HG03066 (cell line): Measurements from ENCODE around the gene SLC37A1.
"Not testable (repeated sequence)": the region's sequence is repeated elsewhere in the genome, so short reads cannot be mapped to it uniquely, and the experiment has no call there.

Source experiments
- ATAC-seq: cut with Tn5 transposase; IDR thresholded peaks from one replicate; pipeline ENCODE4 v1.9.1; 2021; ENCODE audit warnings: low read depth; ENCODE audit not compliant: unreplicated experiment

The SLC37A1 gene

GRCh38 chr21:42611852-42612251 lies 98.2 kb downstream of the SLC37A1 start:
- no peak for ATAC-seq

DNA sequence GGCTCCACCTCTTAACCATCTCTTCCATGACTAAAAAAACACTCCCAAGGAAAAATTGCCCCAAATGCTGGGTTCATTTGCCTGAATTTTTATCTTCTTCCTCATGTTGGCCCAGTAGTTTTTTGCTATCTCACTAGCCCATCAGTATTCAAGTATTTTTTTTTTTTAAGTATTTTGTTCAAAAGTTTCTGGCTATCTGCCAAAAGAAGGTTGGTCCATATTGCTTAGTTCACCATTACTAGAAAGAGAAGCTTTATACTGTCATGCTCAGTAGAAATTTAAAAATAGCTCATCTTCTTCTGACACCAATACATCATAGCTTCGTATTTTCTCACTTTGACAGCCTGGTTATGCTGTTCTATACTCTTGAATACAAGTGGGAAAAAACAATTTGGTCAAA lies 98.7 kb downstream of the SLC37A1 start:
- no peak for ATAC-seq

- ATAC-seq: no peak
Observed at GRCh38 chr21:42613756-42614155, 100.1 kb downstream of the SLC37A1 start.

DNA sequence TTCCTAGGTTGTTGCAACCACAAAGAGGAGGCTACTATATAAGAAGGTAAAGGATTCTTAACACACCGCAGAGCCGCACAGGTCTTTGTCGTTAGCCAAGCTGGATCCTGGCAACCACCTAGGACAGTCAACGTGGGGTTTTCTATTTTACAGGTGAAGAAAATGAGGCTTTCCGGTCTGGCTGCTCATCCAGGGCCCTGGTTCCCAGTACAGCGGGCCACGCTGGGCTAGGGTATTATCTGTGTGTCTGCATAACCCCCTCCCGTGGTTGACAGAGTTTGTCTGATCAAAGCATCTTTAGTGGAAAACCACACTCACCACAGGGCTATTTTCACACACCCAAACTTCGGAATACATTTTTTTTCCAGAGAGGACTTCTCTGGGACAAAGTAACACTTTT lies 100.7 kb downstream of the SLC37A1 start:
- ATAC-seq: no peak

- no peak for ATAC-seq
Observed at GRCh38 chr21:42614811-42615351, 101.2 kb downstream of the SLC37A1 start.

DNA sequence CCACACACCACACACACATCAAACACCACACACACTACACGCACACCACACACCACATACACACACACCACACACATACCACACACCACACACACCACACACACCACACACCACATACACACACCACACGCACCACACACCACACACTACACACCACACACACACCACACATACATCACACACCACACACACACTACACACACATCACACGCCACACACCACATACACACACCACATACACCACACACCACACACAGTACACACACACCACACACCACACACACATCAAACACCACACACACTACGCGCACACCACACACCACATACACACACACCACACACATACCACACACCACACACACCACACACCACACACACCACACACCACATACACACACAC lies 101.7 kb downstream of the SLC37A1 start:
- not testable (repeated sequence) for ATAC-seq

- no peak for ATAC-seq
Observed at GRCh38 chr21:42615924-42616323, 102.3 kb downstream of the SLC37A1 start.

DNA sequence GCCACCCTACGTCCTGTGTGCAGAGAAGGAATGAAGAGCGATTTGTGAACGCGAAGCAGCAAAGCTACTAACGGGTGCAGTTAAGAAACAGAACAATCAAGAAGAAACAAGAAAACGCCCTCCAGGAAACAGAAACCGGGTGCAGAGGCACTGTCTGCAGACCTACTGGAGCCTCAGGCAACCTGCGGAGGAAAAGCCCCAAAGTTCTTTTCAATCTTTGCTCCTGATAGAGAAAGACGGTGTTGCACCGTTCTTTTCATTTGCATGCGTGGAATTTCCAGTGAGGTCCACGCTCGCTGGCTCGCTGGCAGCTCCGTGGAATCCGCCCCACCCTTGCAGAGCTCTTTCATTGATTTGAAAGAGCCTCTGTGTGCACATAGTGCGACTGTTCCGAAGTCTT lies 102.8 kb downstream of the SLC37A1 start:
- no peak for ATAC-seq

GRCh38 chr21:42616941-42617340 lies 103.3 kb downstream of the SLC37A1 start:
- ATAC-seq: no peak

GRCh38 chr21:42617486-42617885 lies 103.8 kb downstream of the SLC37A1 start:
- no peak for ATAC-seq

DNA sequence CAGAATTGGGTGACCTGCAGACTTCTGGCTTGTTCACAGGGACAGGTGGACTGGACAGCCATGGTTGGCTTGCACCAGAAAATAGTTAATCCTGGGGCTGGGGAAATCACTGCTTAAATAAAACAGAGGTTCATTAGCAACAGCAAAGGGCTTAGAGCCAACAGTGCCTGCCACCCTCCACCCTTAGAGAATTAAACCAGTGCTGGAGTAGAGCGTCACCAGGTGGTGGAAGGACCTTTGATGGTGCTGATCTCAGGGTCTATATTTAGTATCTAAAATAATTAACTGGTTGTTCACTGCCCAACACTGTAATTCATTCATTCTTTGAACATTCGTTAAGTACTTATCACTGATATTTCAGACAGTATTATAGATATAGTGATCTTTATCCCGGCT lies 105.1 kb downstream of the SLC37A1 start:
- no peak for ATAC-seq

DNA sequence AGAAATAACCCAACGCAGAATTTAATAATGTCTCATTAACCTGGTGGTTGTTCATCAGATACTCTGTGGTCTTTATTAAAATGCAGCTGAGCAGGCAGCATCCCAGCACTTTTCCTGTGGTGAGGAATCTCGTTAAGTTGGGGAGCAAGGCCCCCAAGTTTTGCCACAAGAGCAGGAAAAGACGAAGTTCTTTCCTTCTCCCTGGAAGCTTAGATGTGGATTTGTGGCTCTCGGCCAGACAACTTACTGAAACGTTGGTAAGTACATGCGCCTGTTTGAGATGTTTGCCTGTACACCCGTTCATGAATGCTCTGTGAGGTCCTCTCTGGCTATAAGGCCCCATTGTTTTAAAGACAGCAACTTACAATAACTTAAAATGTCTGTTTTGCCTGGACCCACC lies 105.5 kb downstream of the SLC37A1 start:
- no peak for ATAC-seq

GRCh38 chr21:42619841-42620240 lies 106.2 kb downstream of the SLC37A1 start:
- ATAC-seq: no peak

GRCh38 chr21:42621166-42621818 lies 107.6 kb downstream of the SLC37A1 start:
- no peak for ATAC-seq

DNA sequence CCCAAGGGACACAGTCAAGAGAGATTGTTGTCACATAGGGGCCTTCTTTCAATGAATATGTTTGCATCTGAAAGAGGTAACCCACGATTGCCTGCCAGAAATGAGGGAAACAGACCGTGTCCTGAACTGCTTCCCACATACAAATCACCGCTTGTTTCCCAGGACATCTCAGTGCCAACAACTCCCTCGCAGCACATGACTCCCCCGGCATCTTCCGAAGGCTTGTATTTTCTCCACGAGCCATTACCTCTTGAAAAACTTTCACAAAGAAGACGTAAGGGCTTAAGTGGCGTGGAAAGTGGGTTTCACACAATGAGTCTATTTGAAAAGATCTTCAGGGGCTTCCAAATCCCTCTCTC lies 108.1 kb downstream of the SLC37A1 start:
- ATAC-seq: no peak

DNA sequence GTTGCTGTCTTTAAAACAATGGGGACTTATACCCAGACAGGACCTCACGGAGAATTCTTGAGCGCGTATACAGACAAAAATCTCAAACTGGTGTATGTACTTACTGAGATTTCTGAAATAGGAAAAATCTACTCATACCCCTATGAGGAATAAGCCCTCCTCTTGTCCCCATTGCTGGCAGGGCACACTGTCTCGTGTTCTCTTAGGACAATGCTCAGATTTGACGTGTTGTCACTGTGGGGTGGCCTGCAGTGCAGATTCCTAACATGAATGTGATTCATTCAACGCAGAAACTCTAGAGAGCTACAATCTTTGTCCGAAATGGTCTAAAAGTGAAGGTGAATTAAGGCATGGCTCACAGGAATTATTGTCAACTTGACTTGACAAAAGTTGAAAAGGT lies 108.6 kb downstream of the SLC37A1 start:
- no peak for ATAC-seq

DNA sequence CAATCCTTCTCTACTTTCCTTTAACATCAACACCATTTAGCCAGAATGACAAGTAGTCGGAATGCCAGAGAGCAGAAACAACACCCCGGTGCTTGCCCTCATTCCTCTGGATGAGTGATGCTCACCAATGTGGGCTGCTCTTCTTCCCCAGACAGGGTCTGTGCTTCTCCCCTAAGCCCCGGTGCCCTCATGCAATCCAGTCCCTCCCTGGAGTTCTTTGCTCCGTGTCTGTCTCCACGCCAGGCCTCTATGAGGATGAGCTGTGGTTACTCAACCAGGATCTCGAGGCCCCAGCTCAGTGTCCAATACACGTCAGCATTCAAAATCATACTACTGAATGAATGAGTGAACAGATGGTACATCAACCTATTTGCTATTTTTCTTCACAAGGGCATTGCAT lies 110.0 kb downstream of the SLC37A1 start:
- ATAC-seq: no peak

GRCh38 chr21:42624095-42624790 lies 110.6 kb downstream of the SLC37A1 start:
- no peak for ATAC-seq

DNA sequence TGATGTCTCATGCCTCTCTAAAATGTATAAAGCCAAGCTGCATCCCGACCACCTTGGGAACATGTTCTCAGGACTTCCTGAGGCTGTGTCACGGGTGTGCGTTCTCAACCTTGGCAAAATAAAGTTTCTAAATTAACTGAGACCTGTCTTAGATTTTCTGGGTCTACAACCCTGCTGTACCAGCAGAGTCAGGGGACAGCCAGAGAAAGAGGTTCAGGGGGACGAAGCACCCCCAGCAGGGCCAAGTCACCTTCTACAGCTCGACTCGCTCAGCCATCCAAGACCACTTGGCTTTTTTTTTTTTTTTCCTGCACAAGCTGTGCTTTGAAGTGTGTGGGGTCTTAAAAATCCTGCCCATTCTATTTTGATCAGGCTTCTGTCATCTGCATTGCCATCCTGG lies 111.3 kb downstream of the SLC37A1 start:
- ATAC-seq: no peak

GRCh38 chr21:42626171-42626570 lies 112.5 kb downstream of the SLC37A1 start:
- no peak for ATAC-seq

DNA sequence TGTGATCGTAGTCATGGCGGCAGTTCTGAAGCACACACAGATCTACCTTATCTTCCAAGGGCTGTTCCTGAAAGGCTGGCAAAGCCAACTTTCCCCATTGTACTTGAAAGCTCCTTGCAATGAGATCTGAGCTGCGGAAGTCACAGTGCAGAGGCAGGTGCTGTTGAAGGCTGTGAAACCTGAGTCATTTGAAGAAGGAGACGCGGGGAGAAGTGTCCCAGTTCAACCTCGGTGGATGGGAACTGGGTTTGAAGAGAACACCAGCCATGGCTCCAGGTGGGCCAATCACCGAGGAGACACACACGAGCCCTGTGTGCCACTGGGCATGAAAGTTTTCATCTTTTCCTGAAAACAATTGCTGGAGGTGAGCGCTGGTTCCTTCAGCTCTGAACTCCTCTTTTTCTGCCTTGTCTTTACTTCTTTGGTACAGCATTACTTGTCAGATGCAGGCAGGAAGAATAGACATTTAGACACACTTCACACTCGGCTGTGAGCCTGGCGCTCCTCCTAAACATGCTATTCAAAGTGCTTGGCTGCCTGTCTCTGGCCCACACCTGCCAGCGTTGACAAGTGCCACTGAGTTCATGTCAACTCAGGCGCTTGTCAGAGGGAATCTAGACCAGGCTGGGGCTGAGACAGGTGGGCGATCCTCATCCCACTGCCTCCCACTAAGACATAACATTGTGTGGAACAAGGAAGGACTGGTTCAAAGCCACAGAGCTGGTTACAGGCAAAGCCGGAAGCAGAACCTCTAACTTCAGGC lies 114.1 kb downstream of the SLC37A1 start:
- no peak for ATAC-seq
